Renal pelvis (tissue), 4 donors: ENCODE measurements around the gene FBXL19. TPM values are rescaled to one million over a fixed set of nuclear protein-coding genes. Genes with fewer than 3 reads are reported as not detected.

Experiments
- DNase-seq: peaks from one replicate; pipeline ENCODE4 v3.0.0-alpha.2; 2013
- polyA plus RNA-seq, 3 donors: library from polyadenylated mRNA; unstranded; fragments of 120-200 nt; gene quantifications; one replicate each; pipeline ENCODE4 v1.2.1, GENCODE V29; 2013; ENCODE audit not compliant: insufficient read length in 3 of 3

The FBXL19 gene
- polyA plus RNA-seq, 3 donors: 32.2 to 35.4 (median 34.8) TPM

- DNase-seq: peak; percentile 60
Measured at GRCh38 chr16:30985401-30986128, 62.2 kb downstream of the FBXL19 start.

GRCh38 chr16:30986129-30986991 is 63.0 kb downstream of the FBXL19 start:
- no peak for DNase-seq

- DNase-seq: no peak
Measured at GRCh38 chr16:30987581-30988190, 64.3 kb downstream of the FBXL19 start.

GRCh38 chr16:30989469-30990047 is 66.2 kb downstream of the FBXL19 start:
- no peak for DNase-seq

- no peak for DNase-seq
Measured at GRCh38 chr16:30990105-30990504, 66.7 kb downstream of the FBXL19 start.

- DNase-seq: no peak
Measured at GRCh38 chr16:30991052-30991451, 67.7 kb downstream of the FBXL19 start.

GRCh38 chr16:30992276-30992780 is 69.0 kb downstream of the FBXL19 start:
- DNase-seq: no peak

GRCh38 chr16:30992931-30993816 is 69.8 kb downstream of the FBXL19 start:
- DNase-seq: no peak

GRCh38 chr16:30995927-30996323 is 72.6 kb downstream of the FBXL19 start:
- DNase-seq: no peak

GRCh38 chr16:30996324-30996984 is 73.1 kb downstream of the FBXL19 start:
- DNase-seq: no peak

GRCh38 chr16:30996985-30997724 is 73.8 kb downstream of the FBXL19 start:
- DNase-seq: no peak

- no peak for DNase-seq
Measured at GRCh38 chr16:30997725-30998711, 74.6 kb downstream of the FBXL19 start.

Other genes with a start within 250 kb of the FBXL19 start
- 10 to 100 TPM; 38.6 to 55.8 (median 43.9) TPM for gene SRCAP, start 224.4 kb upstream of the FBXL19 start, polyA plus RNA-seq
- 10 to 100 TPM; 28.7 to 44.8 (median 40.7) TPM for gene PHKG2, start 175.1 kb upstream of the FBXL19 start, polyA plus RNA-seq
- gene CFAP119, start 161.5 kb upstream of the FBXL19 start, polyA plus RNA-seq: 10 to 100 TPM; 11.8 to 14.6 (median 12.8) TPM
- gene RNF40, start 161.2 kb upstream of the FBXL19 start, polyA plus RNA-seq: 100 to 1,000 TPM; 120 to 133 (median 120) TPM
- gene ZNF629, start 136.4 kb upstream of the FBXL19 start, polyA plus RNA-seq: 10 to 100 TPM; 26.5 to 32.4 (median 30.3) TPM
- gene BCL7C, start 29.5 kb upstream of the FBXL19 start, polyA plus RNA-seq: 10 to 100 TPM; 43.7 to 52.6 (median 44.6) TPM
- 1 to 10 TPM; 7.5 to 8.4 (median 7.7) TPM for gene CTF1, start 27.0 kb upstream of the FBXL19 start, polyA plus RNA-seq
- gene ORAI3, start 25.5 kb downstream of the FBXL19 start, polyA plus RNA-seq: 10 to 100 TPM; 21.7 to 23.4 (median 23.3) TPM
- 10 to 100 TPM; 18.7 to 22.6 (median 20.2) TPM for gene SETD1A, start 34.2 kb downstream of the FBXL19 start, polyA plus RNA-seq
- 10 to 100 TPM in 2 of 3 donors, 1 to 10 TPM in 1; 8.1 to 10.9 (median 10.8) TPM for gene HSD3B7, start 61.6 kb downstream of the FBXL19 start, polyA plus RNA-seq
- 1 to 10 TPM; 1.2 to 2.2 (median 1.7) TPM for gene STX1B, start 87.1 kb downstream of the FBXL19 start, polyA plus RNA-seq
- 10 to 100 TPM; 38.4 to 47.3 (median 45.4) TPM for gene STX4, start 110.0 kb downstream of the FBXL19 start, polyA plus RNA-seq
- 1 to 10 TPM; 5.7 to 7.6 (median 6.4) TPM for gene ZNF668, start 150.7 kb downstream of the FBXL19 start, polyA plus RNA-seq
- 10 to 100 TPM; 13.2 to 19.0 (median 14.5) TPM for gene ZNF646, start 150.8 kb downstream of the FBXL19 start, polyA plus RNA-seq
- 1 to 10 TPM; 1.0 to 2.0 (median 1.3) TPM for gene PRSS53, start 165.4 kb downstream of the FBXL19 start, polyA plus RNA-seq
- 10 to 100 TPM; 64.6 to 86.1 (median 72.4) TPM for gene VKORC1, start 171.2 kb downstream of the FBXL19 start, polyA plus RNA-seq
- 10 to 100 TPM; 40.4 to 47.7 (median 41.6) TPM for gene BCKDK, start 184.8 kb downstream of the FBXL19 start, polyA plus RNA-seq
- 10 to 100 TPM; 66.4 to 80.5 (median 75.9) TPM for gene KAT8, start 194.1 kb downstream of the FBXL19 start, polyA plus RNA-seq
- gene PRSS8, start 212.2 kb downstream of the FBXL19 start, polyA plus RNA-seq: 10 to 100 TPM; 74.4 to 91.2 (median 75.3) TPM
- 1 to 10 TPM; 1.4 to 2.0 (median 1.7) TPM for gene PRSS36, start 226.5 kb downstream of the FBXL19 start, polyA plus RNA-seq